K562 (cell line): ENCODE measurements around the gene MTHFS. TPM values are rescaled to one million over a fixed set of nuclear protein-coding genes. Genes with fewer than 3 reads are reported as not detected.

Experiments
- CBFA2T3 ChIP-seq: fragments of 450-650 bp; IDR thresholded peaks from 2 replicates; pipeline ENCODE4 v1.6.1; 2017
- CHD4 ChIP-seq: fragments of 200-600 bp; sonication (generic); IDR thresholded peaks from 3 replicates; pipeline ENCODE4 v1.6.1; 2012; ENCODE audit warnings: low read depth, mild to moderate bottlenecking, mixed read lengths, low read length, inconsistent platforms; ENCODE audit not compliant: insufficient read depth, insufficient replicate concordance, poor library complexity, severe bottlenecking
- MEIS2 ChIP-seq: fragments of 450-650 bp; IDR thresholded peaks from 2 replicates; pipeline ENCODE4 v1.6.1; 2014; ENCODE audit warnings: mild to moderate bottlenecking; ENCODE audit not compliant: partially characterized antibody
- PHF21A ChIP-seq: fragments of 450-650 bp; IDR thresholded peaks from 2 replicates; pipeline ENCODE4 v1.6.1; 2017; ENCODE audit warnings: low read depth, borderline replicate concordance
- PURB ChIP-seq: sonication (generic); formaldehyde crosslinking; IDR thresholded peaks from 2 replicates; pipeline ENCODE4 v1.9.0; 2021; ENCODE audit warnings: low read depth, mild to moderate bottlenecking, missing genetic modification reagents
- YY1 ChIP-seq, 3 experiments: IDR thresholded peaks; 2 replicates each; pipeline ENCODE4 v1.6.1; 2011; ENCODE audit warnings: low read length in 2 of 3, mild to moderate bottlenecking in 2 of 3, moderate library complexity in 2 of 3, borderline replicate concordance in 1 of 3, control low read depth in 1 of 3, low read depth in 1 of 3; ENCODE audit not compliant: insufficient read depth in 3 of 3, insufficient replicate concordance in 2 of 3, control insufficient read depth in 1 of 3, insufficient read length in 1 of 3; ENCODE audit errors: extremely low read depth in 1 of 3
- ZNF253 ChIP-seq: fragments of 250-450 bp; sonication (Bioruptor Pico); conservative IDR thresholded peaks from 2 replicates; pipeline ENCODE4 v1.6.1; 2021; ENCODE audit warnings: mild to moderate bottlenecking
- ZNF277 ChIP-seq: fragments of 250-450 bp; sonication (Bioruptor Pico); IDR thresholded peaks from 2 replicates; pipeline ENCODE4 v1.8.0; 2022; ENCODE audit warnings: inconsistent platforms, mild to moderate bottlenecking, moderate library complexity, borderline replicate concordance
- polyA plus RNA-seq, 8 experiments: library from polyadenylated mRNA; depleted of rRNA in 4 of 8; stranded (reverse) in 5 of 8; unstranded in 3 of 8; fragments of >200 nt; fragmentation: Nextera tagmentation in 2 of 8; fragmentation: Illumina TruSeq in 1 of 8; extraction: Ambion mirVana in 2 of 8; extraction: Trizol in 1 of 8; gene quantifications; 2 replicates each; pipeline versions ENCODE4 v1.2.1 to v1.2.3, GENCODE V29; 2011 to 2014; ENCODE audit warnings: inconsistent platforms in 1 of 8, missing spikeins in 1 of 8
- total RNA-seq, 7 experiments: library from RNA; depleted of rRNA in 6 of 7; stranded (reverse); fragments of >200 nt in 6 of 7; fragmentation: Illumina TruSeq in 2 of 7; extraction: Trizol in 2 of 7; gene quantifications; 2 replicates each; pipeline versions ENCODE4 v1.2.1 to v1.2.3, GENCODE V29; 2011 to 2021; ENCODE audit warnings: low replicate concordance in 1 of 7
- TF ChIP-seq, protein P1 (sequence below): fragments of 200-600 bp; sonication (generic); IDR thresholded peaks from one replicate; pipeline ENCODE4 v1.6.1; 2012; ENCODE audit warnings: mild to moderate bottlenecking, low read depth, low read length, inconsistent platforms
- TF ChIP-seq, protein P2 (sequence below): fragments of 450-650 bp; IDR thresholded peaks from 2 replicates; pipeline ENCODE4 v1.7.1; 2018; ENCODE audit warnings: mild to moderate bottlenecking, low read depth; ENCODE audit not compliant: partially characterized antibody

The MTHFS gene
- total and polyA plus RNA-seq, 9 of the 15 experiments (the other 6 are each of a cell fraction or from before 2014, with no cell fraction given): 17.8 to 79.3 (median 41.7) TPM

- TF ChIP-seq, protein P1, sequence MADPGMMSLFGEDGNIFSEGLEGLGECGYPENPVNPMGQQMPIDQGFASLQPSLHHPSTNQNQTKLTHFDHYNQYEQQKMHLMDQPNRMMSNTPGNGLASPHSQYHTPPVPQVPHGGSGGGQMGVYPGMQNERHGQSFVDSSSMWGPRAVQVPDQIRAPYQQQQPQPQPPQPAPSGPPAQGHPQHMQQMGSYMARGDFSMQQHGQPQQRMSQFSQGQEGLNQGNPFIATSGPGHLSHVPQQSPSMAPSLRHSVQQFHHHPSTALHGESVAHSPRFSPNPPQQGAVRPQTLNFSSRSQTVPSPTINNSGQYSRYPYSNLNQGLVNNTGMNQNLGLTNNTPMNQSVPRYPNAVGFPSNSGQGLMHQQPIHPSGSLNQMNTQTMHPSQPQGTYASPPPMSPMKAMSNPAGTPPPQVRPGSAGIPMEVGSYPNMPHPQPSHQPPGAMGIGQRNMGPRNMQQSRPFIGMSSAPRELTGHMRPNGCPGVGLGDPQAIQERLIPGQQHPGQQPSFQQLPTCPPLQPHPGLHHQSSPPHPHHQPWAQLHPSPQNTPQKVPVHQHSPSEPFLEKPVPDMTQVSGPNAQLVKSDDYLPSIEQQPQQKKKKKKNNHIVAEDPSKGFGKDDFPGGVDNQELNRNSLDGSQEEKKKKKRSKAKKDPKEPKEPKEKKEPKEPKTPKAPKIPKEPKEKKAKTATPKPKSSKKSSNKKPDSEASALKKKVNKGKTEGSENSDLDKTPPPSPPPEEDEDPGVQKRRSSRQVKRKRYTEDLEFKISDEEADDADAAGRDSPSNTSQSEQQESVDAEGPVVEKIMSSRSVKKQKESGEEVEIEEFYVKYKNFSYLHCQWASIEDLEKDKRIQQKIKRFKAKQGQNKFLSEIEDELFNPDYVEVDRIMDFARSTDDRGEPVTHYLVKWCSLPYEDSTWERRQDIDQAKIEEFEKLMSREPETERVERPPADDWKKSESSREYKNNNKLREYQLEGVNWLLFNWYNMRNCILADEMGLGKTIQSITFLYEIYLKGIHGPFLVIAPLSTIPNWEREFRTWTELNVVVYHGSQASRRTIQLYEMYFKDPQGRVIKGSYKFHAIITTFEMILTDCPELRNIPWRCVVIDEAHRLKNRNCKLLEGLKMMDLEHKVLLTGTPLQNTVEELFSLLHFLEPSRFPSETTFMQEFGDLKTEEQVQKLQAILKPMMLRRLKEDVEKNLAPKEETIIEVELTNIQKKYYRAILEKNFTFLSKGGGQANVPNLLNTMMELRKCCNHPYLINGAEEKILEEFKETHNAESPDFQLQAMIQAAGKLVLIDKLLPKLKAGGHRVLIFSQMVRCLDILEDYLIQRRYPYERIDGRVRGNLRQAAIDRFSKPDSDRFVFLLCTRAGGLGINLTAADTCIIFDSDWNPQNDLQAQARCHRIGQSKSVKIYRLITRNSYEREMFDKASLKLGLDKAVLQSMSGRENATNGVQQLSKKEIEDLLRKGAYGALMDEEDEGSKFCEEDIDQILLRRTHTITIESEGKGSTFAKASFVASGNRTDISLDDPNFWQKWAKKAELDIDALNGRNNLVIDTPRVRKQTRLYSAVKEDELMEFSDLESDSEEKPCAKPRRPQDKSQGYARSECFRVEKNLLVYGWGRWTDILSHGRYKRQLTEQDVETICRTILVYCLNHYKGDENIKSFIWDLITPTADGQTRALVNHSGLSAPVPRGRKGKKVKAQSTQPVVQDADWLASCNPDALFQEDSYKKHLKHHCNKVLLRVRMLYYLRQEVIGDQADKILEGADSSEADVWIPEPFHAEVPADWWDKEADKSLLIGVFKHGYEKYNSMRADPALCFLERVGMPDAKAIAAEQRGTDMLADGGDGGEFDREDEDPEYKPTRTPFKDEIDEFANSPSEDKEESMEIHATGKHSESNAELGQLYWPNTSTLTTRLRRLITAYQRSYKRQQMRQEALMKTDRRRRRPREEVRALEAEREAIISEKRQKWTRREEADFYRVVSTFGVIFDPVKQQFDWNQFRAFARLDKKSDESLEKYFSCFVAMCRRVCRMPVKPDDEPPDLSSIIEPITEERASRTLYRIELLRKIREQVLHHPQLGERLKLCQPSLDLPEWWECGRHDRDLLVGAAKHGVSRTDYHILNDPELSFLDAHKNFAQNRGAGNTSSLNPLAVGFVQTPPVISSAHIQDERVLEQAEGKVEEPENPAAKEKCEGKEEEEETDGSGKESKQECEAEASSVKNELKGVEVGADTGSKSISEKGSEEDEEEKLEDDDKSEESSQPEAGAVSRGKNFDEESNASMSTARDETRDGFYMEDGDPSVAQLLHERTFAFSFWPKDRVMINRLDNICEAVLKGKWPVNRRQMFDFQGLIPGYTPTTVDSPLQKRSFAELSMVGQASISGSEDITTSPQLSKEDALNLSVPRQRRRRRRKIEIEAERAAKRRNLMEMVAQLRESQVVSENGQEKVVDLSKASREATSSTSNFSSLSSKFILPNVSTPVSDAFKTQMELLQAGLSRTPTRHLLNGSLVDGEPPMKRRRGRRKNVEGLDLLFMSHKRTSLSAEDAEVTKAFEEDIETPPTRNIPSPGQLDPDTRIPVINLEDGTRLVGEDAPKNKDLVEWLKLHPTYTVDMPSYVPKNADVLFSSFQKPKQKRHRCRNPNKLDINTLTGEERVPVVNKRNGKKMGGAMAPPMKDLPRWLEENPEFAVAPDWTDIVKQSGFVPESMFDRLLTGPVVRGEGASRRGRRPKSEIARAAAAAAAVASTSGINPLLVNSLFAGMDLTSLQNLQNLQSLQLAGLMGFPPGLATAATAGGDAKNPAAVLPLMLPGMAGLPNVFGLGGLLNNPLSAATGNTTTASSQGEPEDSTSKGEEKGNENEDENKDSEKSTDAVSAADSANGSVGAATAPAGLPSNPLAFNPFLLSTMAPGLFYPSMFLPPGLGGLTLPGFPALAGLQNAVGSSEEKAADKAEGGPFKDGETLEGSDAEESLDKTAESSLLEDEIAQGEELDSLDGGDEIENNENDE: no peak
- TF ChIP-seq CHD4 (no peak), MEIS2 (no peak), PHF21A (no peak), ZNF277 (CRISPR knock-in tag) (no peak), CBFA2T3 (peak; percentile 9; the same call in 1 of the 2 replicates), YY1 (IDR thresholded peaks at IDR 0.05; ENCODE audit: borderline replicate concordance in 1 of 3, control insufficient read depth in 1 of 3, extremely low read depth in 1 of 3, insufficient read depth in 3 of 3, insufficient read length in 1 of 3, insufficient replicate concordance in 2 of 3, low read depth in 1 of 3, low read length in 2 of 3) (peak; percentile 38 to 75 (median 66)), PURB (CRISPR knock-in tag) (no peak), ZNF253 (no peak)
- TF ChIP-seq, protein P2, sequence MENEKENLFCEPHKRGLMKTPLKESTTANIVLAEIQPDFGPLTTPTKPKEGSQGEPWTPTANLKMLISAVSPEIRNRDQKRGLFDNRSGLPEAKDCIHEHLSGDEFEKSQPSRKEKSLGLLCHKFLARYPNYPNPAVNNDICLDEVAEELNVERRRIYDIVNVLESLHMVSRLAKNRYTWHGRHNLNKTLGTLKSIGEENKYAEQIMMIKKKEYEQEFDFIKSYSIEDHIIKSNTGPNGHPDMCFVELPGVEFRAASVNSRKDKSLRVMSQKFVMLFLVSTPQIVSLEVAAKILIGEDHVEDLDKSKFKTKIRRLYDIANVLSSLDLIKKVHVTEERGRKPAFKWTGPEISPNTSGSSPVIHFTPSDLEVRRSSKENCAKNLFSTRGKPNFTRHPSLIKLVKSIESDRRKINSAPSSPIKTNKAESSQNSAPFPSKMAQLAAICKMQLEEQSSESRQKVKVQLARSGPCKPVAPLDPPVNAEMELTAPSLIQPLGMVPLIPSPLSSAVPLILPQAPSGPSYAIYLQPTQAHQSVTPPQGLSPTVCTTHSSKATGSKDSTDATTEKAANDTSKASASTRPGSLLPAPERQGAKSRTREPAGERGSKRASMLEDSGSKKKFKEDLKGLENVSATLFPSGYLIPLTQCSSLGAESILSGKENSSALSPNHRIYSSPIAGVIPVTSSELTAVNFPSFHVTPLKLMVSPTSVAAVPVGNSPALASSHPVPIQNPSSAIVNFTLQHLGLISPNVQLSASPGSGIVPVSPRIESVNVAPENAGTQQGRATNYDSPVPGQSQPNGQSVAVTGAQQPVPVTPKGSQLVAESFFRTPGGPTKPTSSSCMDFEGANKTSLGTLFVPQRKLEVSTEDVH: no peak
Observed at GRCh38 chr15:79896634-79897379, at the start of gene MTHFS (continued).
